Measurements from ENCODE around the gene LAYN. TPM values are rescaled to one million over a fixed set of nuclear protein-coding genes. Genes with fewer than 3 reads are reported as not detected.
A peak's percentile ranks its signal among the peaks of the same experiment; 100 is the strongest.

The LAYN gene
- total RNA-seq, 1 donor = 66.5 TPM

DNA sequence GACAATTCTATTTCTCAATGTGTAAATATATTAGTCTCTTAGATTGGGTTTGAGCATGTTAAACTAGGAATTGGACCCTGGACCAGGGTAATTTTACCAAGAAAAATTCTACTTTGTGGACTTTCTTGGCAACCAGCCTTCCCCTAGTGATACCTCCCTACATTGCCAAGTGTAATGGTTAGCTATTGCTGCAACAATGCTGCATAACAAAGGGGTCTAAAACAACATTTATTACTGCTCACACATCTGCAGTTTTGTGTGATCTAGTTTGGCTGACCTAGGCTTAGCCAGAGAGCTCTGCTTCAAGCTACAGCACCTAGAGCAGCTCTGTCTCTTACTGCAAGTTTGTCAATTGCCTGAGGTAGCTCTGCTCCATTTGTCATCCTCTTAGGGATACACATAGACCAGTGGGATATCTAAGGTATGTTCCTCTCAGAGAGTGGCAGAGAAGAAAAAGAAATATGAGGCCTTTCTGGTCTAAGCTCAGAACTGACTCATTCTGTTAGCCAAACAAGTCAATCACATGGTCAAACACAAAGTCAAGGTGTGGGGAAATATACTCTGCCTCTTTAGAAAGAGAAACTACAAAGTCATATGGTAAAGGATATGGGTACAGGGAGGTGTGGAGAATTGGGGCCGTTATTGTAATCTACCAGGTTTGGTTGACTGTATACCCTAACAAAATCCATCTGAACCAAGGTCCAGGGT, 2.0 kb upstream of the LAYN start:
- H3K4me3 ChIP-seq (ENCODE audit: low read depth, low read length) = no peak overlapping the region
- no peak for DNase-seq (ENCODE audit: low read depth)
- TF ChIP-seq CTCF (IDR thresholded peaks at IDR 0.05; ENCODE audit: insufficient read depth, low read depth, low read length) = no peak

- peak overlapping the region; percentile 62 for H3K4me3 ChIP-seq (ENCODE audit: low read depth, low read length)
- no peak for TF ChIP-seq CTCF (IDR thresholded peaks at IDR 0.05; ENCODE audit: insufficient read depth, low read depth, low read length)
- DNase-seq (ENCODE audit: low read depth) = peak; percentile 38
These were observed 950 bp upstream of the LAYN start for GRCh38 chr11:111539426-111540113.

DNA sequence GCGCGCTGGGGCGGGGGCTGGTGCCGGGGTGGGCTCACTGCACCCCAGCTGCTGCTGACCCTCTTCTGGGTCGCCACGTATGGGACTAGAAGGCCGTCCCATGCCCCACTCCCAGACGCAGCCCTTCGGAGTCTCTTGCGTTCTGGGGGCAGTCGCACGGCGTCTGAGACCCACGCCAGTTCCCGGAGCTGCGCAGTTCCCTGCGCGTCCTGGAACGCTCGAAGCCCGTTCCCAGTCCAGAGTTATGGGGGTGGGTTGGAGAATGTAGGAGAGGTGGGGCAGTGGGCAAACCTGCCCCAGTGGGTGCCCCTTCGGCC, 375 bp downstream of the LAYN start:
- DNase-seq (ENCODE audit: low read depth) = no peak
- TF ChIP-seq CTCF (IDR thresholded peaks at IDR 0.05; ENCODE audit: insufficient read depth, low read depth, low read length) = no peak
- H3K4me3 ChIP-seq (ENCODE audit: low read depth, low read length) = peak overlapping the region; percentile 62

- TF ChIP-seq CTCF (IDR thresholded peaks at IDR 0.05; ENCODE audit: insufficient read depth, low read depth, low read length) = no peak
- DNase-seq (ENCODE audit: low read depth) = peak; percentile 54
- peak overlapping the region; percentile 62 for H3K4me3 ChIP-seq (ENCODE audit: low read depth, low read length)
These were observed 938 bp downstream of the LAYN start for GRCh38 chr11:111541254-111542061.

GRCh38 chr11:111542606-111543275, 2.2 kb downstream of the LAYN start:
- no peak overlapping the region for H3K4me3 ChIP-seq (ENCODE audit: low read depth, low read length)
- no peak for DNase-seq (ENCODE audit: low read depth)
- TF ChIP-seq CTCF (IDR thresholded peaks at IDR 0.05; ENCODE audit: insufficient read depth, low read depth, low read length) = no peak

- DNase-seq (ENCODE audit: low read depth) = no peak
- H3K4me3 ChIP-seq (ENCODE audit: low read depth, low read length) = no peak overlapping the region
- no peak for TF ChIP-seq CTCF (IDR thresholded peaks at IDR 0.05; ENCODE audit: insufficient read depth, low read depth, low read length)
These were observed 8.0 kb downstream of the LAYN start for GRCh38 chr11:111548525-111548924.

All from fibroblast of villous mesenchyme (primary cell).